Activated CD4-positive, CD25-positive, alpha-beta regulatory T cell (primary cell): ENCODE data around the gene EBNA1BP2.
A peak's percentile ranks its signal among the peaks of the same experiment; 100 is the strongest.
"Not testable (repeated sequence)": the region's sequence is repeated elsewhere in the genome, so short reads cannot be mapped to it uniquely, and the experiment has no call there.

Experiments used
- DNase-seq, 4 experiments: peaks; one replicate each; lab custom pipeline; 2025; lab: John Stamatoyannopoulos, UW

The EBNA1BP2 gene, protein sequence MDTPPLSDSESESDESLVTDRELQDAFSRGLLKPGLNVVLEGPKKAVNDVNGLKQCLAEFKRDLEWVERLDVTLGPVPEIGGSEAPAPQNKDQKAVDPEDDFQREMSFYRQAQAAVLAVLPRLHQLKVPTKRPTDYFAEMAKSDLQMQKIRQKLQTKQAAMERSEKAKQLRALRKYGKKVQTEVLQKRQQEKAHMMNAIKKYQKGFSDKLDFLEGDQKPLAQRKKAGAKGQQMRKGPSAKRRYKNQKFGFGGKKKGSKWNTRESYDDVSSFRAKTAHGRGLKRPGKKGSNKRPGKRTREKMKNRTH

GRCh38 chr1:43171876-43172526 lies at the start of gene EBNA1BP2, which contains the start of gene CFAP57:
EBNA1BP2 (minus strand) TSS chr1:43172290; CDS start chr1:43172118, 172 bp downstream.
CFAP57 (plus strand) TSS chr1:43172330; CDS start chr1:43172754, 424 bp downstream.
- peak; percentile 74 to 85 (median 78) for DNase-seq

- no peak for DNase-seq
These were observed 49.7 kb upstream of the EBNA1BP2 start for GRCh38 chr1:43221797-43222196.

GRCh38 chr1:43220905-43221778 lies 49.1 kb upstream of the EBNA1BP2 start:
- no peak for DNase-seq

DNA sequence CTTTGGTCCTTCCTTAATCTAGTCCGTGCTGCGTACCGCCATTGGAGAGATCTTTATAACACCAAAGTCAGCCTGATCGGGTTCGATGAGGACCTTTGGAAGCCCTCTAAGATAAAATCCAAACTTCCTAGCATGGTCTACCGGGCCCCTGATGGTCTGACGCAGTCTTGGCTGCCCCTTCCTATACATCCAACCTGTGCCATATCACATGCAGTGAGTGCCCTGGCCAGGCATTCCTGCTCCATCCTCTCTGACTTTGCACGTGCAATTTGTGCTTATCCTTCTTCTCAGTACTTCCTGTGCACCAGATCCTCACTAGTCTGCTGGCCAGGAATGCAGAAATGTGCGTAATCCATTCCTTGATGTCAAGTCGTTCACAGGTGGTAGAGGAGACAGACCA lies 45.7 kb upstream of the EBNA1BP2 start:
- DNase-seq = no peak

DNA sequence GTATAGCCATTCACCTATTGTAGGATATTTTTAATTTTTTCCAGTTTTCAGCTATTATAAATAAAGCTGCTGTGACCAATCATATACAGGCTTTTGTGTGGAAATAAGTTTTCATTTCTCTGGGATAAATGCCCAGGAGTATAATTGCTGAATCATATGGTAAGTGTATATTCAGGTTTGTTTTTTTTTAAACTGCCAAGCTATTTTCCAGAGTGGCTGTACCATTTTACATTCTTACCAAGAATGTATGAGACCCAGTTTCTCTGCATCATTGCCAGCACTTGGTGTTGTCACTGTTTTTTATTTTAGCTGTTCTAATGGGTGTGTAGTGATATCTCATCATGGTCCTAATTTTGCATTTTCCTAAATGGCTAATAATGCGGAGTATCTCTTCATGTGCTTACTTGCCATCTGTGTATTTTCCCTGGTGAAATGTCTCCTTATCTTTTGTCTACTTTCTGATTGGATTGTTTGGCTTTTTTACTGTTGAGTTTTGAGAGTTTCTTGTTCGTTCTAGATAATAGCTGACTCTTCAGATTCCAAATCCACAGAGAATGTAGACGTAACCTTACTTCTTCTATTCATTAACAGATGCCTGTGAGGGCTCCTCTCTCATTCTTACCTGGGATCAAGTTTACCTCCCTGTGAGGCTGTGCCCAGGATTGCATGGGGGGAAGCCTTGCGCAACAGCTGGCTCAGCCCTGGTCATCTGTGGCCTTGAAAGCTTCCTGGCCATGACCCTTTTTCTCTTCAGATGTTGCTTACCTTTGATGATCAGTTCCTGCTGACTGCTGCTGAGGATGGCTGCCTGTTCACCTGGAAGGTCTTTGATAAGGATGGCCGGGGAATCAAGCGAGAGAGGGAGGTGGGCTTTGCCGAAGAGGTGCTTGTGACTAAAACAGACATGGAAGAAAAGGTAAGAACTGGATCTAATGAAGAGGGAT lies 42.7 kb upstream of the EBNA1BP2 start:
- no peak for DNase-seq

DNA sequence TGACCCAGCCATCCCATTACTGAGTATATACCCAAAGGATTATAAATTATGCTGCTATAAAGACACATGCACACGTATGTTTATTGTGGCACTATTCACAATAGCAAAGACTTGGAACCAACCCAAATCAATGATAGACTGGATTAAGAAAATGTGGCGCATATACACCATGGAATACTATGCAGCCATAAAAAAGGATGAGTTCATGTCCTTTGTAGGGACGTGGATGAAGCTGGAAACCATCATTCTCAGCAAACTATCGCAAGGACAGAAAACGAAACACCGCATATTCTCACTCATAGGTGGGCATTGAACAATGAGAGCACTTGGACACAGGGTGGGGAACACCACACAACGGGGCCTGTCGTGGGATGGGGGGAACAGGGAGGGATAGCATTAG lies 36.2 kb upstream of the EBNA1BP2 start:
- not testable (repeated sequence) for DNase-seq

- no peak for DNase-seq
These were observed 35.3 kb upstream of the EBNA1BP2 start for GRCh38 chr1:43207229-43207853.

DNA sequence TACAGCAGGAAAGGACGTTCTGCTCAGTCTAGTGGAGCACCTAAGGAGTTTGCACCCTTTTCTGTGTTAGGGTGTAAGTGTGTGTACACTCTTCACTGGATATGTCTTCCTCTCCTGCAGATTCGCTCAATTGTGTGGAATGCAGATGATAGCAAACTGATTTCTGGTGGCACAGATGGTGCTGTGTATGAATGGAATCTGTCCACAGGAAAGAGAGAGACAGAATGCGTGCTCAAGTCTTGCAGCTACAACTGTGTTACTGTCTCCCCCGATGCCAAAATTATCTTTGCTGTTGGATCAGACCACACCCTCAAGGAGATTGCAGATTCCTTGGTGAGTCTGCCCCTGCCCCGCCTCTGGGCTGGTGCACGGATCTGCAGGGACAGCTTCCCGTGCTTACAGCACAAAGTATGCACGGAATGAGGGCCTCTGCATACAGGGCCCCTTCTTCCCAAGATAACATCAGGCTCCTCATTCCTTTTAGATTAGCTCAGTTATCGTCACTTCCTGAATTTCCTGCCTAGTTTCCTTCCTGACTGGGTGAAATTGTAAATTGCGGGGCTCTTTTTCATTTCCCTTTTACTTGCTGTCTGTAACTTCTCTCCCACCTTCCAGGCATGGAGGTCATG lies 34.6 kb upstream of the EBNA1BP2 start:
- DNase-seq = no peak

DNA sequence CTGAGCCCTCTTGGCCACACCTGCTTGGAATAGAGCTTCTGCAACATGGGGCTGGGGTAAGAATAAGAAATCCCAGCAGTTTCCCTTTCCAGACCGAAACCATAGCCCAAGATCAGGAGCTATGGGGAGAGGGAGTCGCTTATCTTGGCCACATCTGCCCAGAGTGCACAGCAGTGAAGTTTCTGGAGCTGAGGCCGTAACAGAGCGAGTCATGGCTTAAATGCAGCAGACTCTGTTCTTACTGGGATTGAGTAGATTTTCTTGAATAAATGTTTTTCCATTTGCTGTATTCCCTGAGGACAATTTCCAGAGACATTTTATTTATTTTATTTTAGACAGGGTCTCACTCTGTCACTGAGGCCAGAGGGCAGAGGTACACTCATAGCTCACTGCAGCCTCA lies 33.6 kb upstream of the EBNA1BP2 start:
- DNase-seq = no peak

GRCh38 chr1:43204394-43204793 lies 32.3 kb upstream of the EBNA1BP2 start:
- no peak for DNase-seq

DNA sequence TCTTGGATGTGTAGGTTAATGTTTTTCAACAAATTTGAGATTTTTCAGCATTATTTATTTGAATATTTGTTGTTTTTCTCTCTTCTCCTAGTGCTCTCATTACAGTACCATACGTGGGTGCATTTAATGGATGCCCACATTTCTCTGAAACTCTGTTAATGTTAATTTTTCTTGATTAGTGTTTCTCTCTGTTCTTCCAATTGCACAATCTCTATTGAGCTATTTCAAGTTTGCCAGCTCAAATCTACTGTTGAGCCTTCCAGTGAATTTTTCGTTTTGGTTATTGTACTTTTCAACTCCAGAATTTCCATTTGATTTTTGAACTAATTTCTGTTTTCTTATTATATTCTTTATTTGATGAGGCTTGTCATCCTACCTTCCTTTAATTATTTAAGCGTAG lies 31.8 kb upstream of the EBNA1BP2 start:
- DNase-seq = no peak

DNA sequence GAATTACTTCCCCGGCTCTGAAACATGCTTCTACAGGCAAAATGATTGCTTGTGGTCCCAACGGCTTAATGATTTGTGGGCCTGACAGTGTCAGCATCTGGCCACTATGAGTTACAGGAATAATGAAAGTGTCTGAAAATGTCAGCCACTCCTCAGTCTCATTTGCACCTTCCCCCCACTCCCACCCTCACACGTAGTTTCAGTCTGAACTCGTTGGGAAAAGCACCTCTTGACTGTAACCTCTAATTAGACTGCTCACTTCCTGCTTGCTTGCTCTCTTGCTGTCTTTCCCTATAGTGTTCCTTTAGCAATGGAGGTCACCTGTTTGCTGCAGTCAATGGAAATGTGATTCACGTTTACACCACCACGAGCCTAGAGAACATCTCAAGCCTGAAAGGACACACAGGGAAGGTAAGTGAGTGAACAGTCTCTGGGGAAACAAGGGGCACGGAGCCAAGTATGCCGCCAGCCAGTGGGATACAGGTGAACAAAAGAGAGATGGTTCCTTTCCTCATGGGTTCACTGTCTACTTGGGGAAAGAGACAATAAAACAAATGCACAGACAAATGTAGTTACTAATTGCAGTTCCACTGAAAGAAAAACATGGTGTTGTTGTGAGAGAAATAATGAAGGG lies 27.1 kb upstream of the EBNA1BP2 start:
- no peak for DNase-seq

- DNase-seq = no peak
These were observed 25.4 kb upstream of the EBNA1BP2 start for GRCh38 chr1:43197343-43198127.

DNA sequence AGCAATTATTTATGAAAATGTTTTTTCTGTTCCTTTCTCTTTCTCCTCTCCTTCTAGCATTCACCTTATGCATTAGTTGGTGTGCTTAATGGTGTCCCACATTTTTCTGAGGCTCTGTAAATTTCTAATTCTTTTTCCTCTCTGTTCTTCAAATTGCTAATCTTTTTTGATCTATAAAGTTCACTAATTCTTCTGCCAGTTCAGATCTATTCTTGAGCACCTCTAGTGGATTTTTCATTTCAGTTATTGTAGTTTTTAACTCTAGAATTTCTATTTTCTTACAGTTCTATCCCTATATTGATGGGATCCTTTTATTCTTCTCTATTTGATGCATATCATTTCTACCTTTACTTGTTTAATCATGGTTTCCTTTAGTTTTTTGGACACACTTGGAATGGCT lies 22.4 kb upstream of the EBNA1BP2 start:
- no peak for DNase-seq

- DNase-seq = no peak
These were observed 16.0 kb upstream of the EBNA1BP2 start for GRCh38 chr1:43188106-43188505.

- no peak for DNase-seq
These were observed 12.9 kb upstream of the EBNA1BP2 start for GRCh38 chr1:43184995-43185394.

- DNase-seq = no peak
These were observed 12.3 kb upstream of the EBNA1BP2 start for GRCh38 chr1:43184388-43184787.

- no peak for DNase-seq
These were observed 5.6 kb upstream of the EBNA1BP2 start for GRCh38 chr1:43177691-43178090.

GRCh38 chr1:43174873-43175272 lies 2.8 kb upstream of the EBNA1BP2 start:
- no peak for DNase-seq
